ENCODE measurements around the gene KRT85.

KRT85 gene

DNA sequence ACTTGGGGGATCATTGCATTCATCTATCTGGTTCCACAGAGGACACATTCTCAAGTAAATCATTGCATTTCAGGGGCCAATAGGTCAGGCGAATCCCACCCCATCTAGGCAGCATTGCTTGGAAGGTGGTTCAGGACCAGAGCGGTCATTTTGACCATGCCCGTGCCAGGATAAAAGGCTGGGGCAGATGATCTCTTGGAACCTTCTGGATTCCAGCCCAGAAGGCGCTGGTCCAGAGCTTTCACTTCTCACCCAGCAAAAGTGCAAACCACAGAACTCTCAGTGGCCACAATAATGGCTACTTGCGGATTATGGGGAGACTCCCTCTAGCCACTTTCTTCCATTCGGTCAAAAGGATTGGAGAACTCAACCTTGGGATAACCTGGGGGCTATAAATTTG, 595 bp upstream of the KRT85 start:
- DNase-seq (ENCODE audit: low read depth) = no peak

GRCh38 chr12:52364901-52365489, 2.3 kb downstream of the KRT85 start:
- no peak for DNase-seq (ENCODE audit: low read depth)

- DNase-seq (ENCODE audit: low read depth) = no peak
These were observed 3.2 kb downstream of the KRT85 start for GRCh38 chr12:52364061-52364460.

- no peak for DNase-seq (ENCODE audit: low read depth)
These were observed 4.1 kb downstream of the KRT85 start for GRCh38 chr12:52363111-52363679.

GRCh38 chr12:52362118-52362726, 5.1 kb downstream of the KRT85 start:
- no peak for DNase-seq (ENCODE audit: low read depth)

DNA sequence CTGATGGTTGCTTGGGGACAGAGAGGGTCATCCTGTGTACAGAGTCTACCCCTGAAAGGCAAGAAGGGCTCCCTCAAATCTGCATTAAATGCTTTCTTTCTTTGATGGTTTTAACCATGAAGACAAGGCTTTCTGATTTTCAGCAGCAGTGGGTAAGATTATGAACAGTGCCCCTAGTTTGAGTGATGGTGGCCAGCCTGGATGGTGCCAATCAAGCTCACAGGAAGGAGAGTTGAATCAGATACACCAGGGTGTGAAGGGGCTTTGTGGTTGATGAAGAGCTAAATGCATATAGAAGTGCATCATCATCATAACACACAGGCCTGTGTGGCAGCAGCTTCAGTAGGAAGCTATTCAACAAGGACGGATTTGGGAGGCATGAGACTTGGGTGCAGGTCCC, 5.7 kb downstream of the KRT85 start:
- DNase-seq (ENCODE audit: low read depth) = no peak

DNA sequence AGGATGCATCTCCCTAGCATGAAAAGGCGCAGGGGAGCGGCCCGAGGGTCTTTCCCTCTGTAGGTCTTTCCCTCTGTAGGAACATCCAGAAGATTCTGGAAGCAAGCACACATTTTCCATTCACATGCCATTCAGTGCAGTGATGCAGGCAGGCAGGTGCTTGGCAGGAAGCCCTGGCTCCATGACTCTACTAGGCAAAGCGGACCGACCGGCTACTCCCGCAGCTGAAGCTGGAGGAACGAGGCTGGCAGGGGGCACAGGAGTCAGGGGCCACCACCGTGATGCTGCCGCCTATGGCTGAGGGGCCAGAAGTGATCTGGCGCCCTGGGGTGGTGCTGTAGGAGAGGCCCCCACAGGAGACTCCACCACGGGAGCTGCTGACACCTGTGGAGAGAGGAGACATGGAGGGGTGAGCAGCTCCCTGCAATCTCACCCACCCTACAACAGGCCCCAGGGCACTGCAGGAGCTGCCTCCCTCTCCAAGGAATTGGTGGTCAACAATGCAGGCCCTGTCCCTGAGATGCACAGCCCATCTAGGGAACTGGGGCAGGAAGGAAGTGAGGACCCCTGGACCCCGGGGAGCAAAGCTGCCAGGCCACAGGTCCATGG, 6.5 kb downstream of the KRT85 start:
- no peak for DNase-seq (ENCODE audit: low read depth)

DNA sequence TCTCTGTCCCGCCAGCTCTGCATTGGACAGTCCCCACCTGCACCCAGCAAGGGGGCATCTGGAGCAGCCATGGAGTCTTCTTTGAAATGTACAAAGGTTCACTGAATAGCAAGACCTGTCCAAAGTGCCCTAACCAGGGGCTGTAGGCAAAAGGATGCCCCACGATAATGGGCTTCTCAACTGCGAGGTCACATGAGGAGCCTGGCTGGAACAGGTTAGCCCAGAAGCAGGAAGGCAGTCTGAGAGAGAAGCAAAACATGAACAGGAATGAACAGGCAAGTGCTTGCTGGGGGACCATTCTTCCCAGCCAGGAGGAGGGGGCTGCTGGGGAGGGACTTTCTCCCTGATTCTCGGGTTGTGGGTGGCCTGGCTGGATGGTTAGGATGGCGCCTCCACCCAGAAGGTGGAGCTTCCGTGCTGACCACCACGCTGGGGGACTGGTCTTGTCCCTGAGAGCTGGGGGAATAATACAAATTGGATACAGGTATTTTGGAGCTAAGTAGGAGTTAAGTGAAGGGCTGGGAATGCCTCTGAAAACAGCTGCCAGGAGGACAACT, 7.1 kb downstream of the KRT85 start:
- DNase-seq (ENCODE audit: low read depth) = no peak

- no peak for DNase-seq (ENCODE audit: low read depth)
These were observed 7.6 kb downstream of the KRT85 start for GRCh38 chr12:52359621-52360061.

GRCh38 chr12:52358575-52359350, 8.5 kb downstream of the KRT85 start:
- DNase-seq (ENCODE audit: low read depth) = no peak

GRCh38 chr12:52356762-52357580, 10.3 kb downstream of the KRT85 start:
- DNase-seq (ENCODE audit: low read depth) = no peak

- no peak for DNase-seq (ENCODE audit: low read depth)
These were observed 11.1 kb downstream of the KRT85 start for GRCh38 chr12:52356031-52356761.

GRCh38 chr12:52355176-52355575, 12.1 kb downstream of the KRT85 start:
- DNase-seq (ENCODE audit: low read depth) = no peak

DNA sequence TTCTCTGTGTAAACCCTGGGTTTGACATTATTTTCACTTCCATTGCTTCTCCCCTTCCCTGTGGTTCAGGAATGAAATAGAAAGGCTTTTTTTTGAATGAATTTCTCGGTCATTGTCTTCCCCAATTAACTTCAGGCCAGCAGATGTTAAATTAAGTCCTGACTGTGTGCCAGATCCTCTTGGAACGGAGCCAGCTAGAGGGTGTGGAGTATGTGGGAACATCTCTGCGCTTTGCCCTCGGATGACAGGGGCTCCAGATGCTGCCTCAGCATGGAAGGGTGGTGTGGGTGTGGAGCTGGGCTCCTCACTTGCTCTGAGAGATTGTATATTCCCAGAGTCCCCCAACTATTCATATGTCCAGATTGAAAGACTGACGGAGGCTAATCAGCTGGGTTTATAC, 13.1 kb downstream of the KRT85 start:
- DNase-seq (ENCODE audit: low read depth) = no peak

DNA sequence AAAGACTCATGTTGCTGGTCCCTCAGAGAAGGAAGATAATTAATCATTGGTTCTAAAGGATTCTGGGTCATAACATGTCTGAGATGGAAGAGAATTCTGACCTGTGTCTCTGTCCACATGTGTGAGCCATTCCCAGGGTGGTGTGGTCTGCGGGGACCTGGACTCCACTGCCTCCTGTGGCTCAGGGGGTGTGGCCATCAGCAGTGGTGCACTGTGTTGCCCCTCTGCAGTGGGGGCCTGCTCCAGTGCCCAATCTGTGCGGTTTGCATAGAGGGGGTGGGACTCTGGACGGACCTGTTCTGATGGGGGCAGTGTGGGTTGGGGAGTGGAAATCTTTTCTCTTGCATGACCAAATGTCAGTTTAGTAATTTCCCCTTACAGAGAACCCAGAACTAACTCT, 13.5 kb downstream of the KRT85 start:
- DNase-seq (ENCODE audit: low read depth) = no peak

- no peak for DNase-seq (ENCODE audit: low read depth)
These were observed 14.3 kb downstream of the KRT85 start for GRCh38 chr12:52352951-52353350.

GRCh38 chr12:52351196-52352059, 15.9 kb downstream of the KRT85 start:
- peak; percentile 15 for DNase-seq (ENCODE audit: low read depth)

GRCh38 chr12:52350786-52351185, 16.5 kb downstream of the KRT85 start:
- DNase-seq (ENCODE audit: low read depth) = no peak

DNA sequence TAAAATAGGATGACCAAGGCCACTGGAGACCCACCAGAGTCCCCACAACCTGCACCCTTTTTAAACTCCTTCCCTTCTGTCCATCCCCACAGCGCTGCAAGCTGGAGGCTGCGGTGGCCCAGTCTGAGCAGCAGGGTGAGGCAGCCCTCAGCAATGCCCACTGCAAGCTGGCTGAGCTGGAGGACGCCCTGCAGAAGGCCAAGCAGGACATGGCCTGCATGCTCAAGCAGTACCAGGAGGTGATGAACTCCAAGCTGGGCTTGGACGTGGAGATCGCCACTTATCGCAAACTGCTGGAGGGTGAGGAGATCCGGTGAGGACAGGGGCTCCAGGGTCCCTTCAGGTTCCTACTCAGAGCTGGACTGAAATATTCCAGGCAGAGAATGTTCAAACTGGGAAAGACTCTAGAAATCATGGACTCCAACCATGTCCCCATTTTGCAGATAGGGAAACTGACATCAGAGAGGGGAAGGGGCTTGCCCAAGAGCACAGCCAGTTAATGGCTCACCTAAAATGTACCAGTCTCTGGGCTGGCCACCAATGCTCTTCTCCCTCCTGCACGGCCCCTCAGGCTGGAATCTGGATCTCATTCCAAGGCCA, 17.2 kb downstream of the KRT85 start:
- DNase-seq (ENCODE audit: low read depth) = no peak

Data from stimulated activated CD8-positive, alpha-beta memory T cell treated with anti-CD3 and anti-CD28 coated beads, Interleukin-15, amount 100 ng/mL, for 1 hour (primary cell).